Lower lobe of right lung (tissue), 2 donors: ENCODE measurements around the gene ACER2. TPM values are rescaled to one million over a fixed set of nuclear protein-coding genes. Genes with fewer than 3 reads are reported as not detected.
"Not testable (repeated sequence)": the region's sequence is repeated elsewhere in the genome, so short reads cannot be mapped to it uniquely, and the experiment has no call there.

Experiments
- ATAC-seq, 2 donors: fragments of 200-7000 bp; cut with Tn5 transposase; one replicate each; pipeline ENCODE4 v1.9.1; 2020 to 2022; ENCODE audit warnings: mild to moderate bottlenecking in 2 of 2, moderate library complexity in 2 of 2
- DNase-seq: peaks from one replicate; pipeline ENCODE4 v3.0.0-alpha.2; 2020
- H3K27ac ChIP-seq: fragments of 200-600 bp; one replicate; pipeline ENCODE4 v1.8.0; 2022
- H3K27me3 ChIP-seq: fragments of 200-600 bp; one replicate; pipeline ENCODE4 v1.8.0; 2022; ENCODE audit warnings: low read depth
- H3K36me3 ChIP-seq: fragments of 200-600 bp; one replicate; pipeline ENCODE4 v1.8.0; 2022; ENCODE audit warnings: mild to moderate bottlenecking
- H3K4me1 ChIP-seq: fragments of 200-600 bp; one replicate; pipeline ENCODE4 v1.8.0; 2022
- H3K4me3 ChIP-seq: fragments of 200-600 bp; one replicate; pipeline ENCODE4 v1.8.0; 2022; ENCODE audit warnings: mild to moderate bottlenecking
- H3K9me3 ChIP-seq: fragments of 200-600 bp; one replicate; pipeline ENCODE4 v1.8.0; 2022
- intact Hi-C: fragments of 100-400 bp; cut with DNase I; formaldehyde crosslinking; loops from one replicate; pipeline ENCODE4 v1.11.0; 2022
- total RNA-seq: library from RNA; stranded (reverse); fragmentation: NEBNext Ultra II Directional; extraction: Animal tissue kit (Norgen Biotek cat#: 25700); gene quantifications from one replicate; pipeline ENCODE4 v1.2.1, GENCODE V29; 2021
- TF ChIP-seq, protein P1 (sequence below): fragments of 200-600 bp; IDR thresholded peaks from one replicate; pipeline ENCODE4 v1.8.0; 2022; ENCODE audit warnings: antibody characterized with exemption, mild to moderate bottlenecking
- donor health status: DM: no; HTN: yes; CAD: no; lungs with severe emphysema.

ACER2 gene
- total RNA-seq, 1 donor from 2014 or later, result 5.9 TPM

DNA sequence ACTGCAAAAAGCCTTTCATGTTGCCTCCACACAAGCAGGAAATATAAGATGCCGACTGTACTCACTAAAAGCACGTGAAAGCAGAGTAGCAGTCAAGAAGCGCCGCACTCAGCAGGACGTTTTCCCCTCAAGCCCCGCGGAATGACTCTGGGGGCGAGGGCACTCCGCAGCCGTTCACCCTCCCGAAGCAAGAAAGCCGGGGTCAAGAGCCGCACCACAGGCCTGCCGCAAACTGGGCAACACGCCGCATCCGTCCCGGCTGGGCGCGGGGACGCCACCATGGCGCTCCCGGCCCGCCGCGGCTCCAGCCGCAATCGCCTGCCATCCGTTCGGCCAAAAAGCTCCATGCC, 29.1 kb upstream of the ACER2 start:
- TF ChIP-seq, protein P1, sequence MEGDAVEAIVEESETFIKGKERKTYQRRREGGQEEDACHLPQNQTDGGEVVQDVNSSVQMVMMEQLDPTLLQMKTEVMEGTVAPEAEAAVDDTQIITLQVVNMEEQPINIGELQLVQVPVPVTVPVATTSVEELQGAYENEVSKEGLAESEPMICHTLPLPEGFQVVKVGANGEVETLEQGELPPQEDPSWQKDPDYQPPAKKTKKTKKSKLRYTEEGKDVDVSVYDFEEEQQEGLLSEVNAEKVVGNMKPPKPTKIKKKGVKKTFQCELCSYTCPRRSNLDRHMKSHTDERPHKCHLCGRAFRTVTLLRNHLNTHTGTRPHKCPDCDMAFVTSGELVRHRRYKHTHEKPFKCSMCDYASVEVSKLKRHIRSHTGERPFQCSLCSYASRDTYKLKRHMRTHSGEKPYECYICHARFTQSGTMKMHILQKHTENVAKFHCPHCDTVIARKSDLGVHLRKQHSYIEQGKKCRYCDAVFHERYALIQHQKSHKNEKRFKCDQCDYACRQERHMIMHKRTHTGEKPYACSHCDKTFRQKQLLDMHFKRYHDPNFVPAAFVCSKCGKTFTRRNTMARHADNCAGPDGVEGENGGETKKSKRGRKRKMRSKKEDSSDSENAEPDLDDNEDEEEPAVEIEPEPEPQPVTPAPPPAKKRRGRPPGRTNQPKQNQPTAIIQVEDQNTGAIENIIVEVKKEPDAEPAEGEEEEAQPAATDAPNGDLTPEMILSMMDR, result no peak
- H3K9me3 ChIP-seq, result no peaks in the 10 kb centered on the region
- intact Hi-C loops, result no loop called here
- H3K36me3 ChIP-seq, result peaks cover 46% of the 10 kb centered on the region
- H3K4me1 ChIP-seq, result peaks cover 28% of the 10 kb centered on the region
- peak; percentile 71 to 72 for ATAC-seq
- H3K27ac ChIP-seq, result peak overlapping the region; percentile 94
- peak overlapping the region; percentile 85 for H3K4me3 ChIP-seq
- no peak for DNase-seq
- H3K27me3 ChIP-seq, result no peaks in the 10 kb centered on the region

GRCh38 chr9:19380826-19381075, 28.1 kb upstream of the ACER2 start:
- H3K9me3 ChIP-seq, result no peaks in the 10 kb centered on the region
- H3K4me3 ChIP-seq, result peak overlapping the region; percentile 85
- H3K4me1 ChIP-seq, result peaks cover 28% of the 10 kb centered on the region
- H3K27me3 ChIP-seq, result no peaks in the 10 kb centered on the region
- TF ChIP-seq, protein P1, result no peak
- H3K27ac ChIP-seq, result peak overlapping the region; percentile 94
- ATAC-seq (no peak), DNase-seq (no peak)
- intact Hi-C loops, result no loop called here
- H3K36me3 ChIP-seq, result peaks cover 36% of the 10 kb centered on the region

- no peaks in the 10 kb centered on the region for H3K9me3 ChIP-seq
- no peaks in the 10 kb centered on the region for H3K27me3 ChIP-seq
- TF ChIP-seq, protein P1, result no peak
- no peak overlapping the region for H3K4me3 ChIP-seq
- H3K27ac ChIP-seq, result no peak overlapping the region
- peaks cover 28% of the 10 kb centered on the region for H3K4me1 ChIP-seq
- ATAC-seq (no peak), DNase-seq (no peak)
- intact Hi-C loops, result no loop called here
- peaks cover 27% of the 10 kb centered on the region for H3K36me3 ChIP-seq
Observed at GRCh38 chr9:19381656-19382055, 27.2 kb upstream of the ACER2 start.

DNA sequence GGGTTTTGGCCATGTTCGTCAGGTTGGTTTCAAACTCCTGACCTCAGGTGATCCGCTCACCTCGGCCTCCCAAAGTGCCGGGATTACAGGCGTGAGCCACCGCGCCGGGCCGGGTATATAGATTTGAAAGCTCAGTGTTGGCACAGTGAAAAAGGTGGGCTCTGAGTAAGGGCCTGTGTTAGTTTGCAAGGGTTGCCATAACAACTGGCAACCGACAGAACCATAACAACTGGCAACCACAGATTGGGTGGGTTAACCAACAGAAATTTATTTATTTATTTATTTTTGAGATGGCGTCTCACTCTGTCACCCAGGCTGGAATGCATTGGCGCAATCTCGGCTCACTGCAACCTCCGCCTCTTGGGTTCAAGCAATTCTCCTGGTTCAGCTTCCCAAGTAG, 23.6 kb upstream of the ACER2 start:
- intact Hi-C loops, ATAC-seq, H3K4me3 ChIP-seq, H3K36me3 ChIP-seq, DNase-seq, H3K9me3 ChIP-seq, H3K27me3 ChIP-seq, H3K27ac ChIP-seq, H3K4me1 ChIP-seq: not testable (repeated sequence)

DNA sequence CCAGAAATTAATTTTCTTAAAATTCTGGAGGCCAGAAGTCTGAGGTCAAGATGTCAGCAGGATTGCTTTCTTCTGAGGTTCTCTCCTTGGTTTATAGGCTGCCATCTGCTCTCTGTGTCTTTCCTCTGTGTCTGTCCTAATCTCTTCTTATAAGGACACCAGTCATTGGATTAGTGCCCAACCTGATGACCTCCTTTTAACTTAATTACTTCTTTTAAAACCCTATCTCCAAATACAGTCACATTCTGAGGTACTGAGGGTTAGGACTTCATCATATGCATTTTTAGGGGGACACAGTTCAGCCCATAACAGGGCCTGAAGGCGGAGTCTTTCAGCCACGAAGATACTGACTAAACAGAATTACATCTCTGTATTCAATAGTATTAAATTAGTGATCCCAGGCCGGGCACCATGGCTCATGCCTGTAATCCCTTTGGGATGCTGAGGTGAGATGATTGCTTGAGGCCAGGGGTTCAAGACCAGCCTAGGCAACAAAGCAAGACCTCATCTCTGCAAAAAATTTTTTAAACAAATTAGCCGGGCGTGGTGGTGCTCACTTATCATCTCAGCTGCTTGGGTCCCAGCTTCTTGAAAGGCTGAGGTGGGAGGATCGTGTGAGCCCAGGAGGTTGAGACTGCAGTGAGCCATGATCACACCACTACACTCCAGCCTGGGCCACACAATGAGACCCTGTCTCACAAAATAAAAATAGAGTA, 22.9 kb upstream of the ACER2 start:
- H3K9me3 ChIP-seq, result no peaks in the 10 kb centered on the region
- TF ChIP-seq, protein P1, result no peak
- H3K36me3 ChIP-seq, result no peaks in the 10 kb centered on the region
- no peak for ATAC-seq
- no peaks in the 10 kb centered on the region for H3K27me3 ChIP-seq
- no peak overlapping the region for H3K27ac ChIP-seq
- peaks cover 3% of the 10 kb centered on the region for H3K4me1 ChIP-seq
- no peak for DNase-seq
- intact Hi-C loops, result no loop called here
- no peak overlapping the region for H3K4me3 ChIP-seq

GRCh38 chr9:19386502-19387044, 22.2 kb upstream of the ACER2 start:
- ATAC-seq, result no peak
- TF ChIP-seq, protein P1, result no peak
- DNase-seq, result no peak
- Histone ChIP-seq H3K4me1 (no peaks in the 10 kb centered on the region), H3K27ac (no peak overlapping the region), H3K4me3 (no peak overlapping the region), H3K36me3 (no peaks in the 10 kb centered on the region), H3K27me3 (no peaks in the 10 kb centered on the region), H3K9me3 (no peaks in the 10 kb centered on the region)
- intact Hi-C loops, result no loop called here
